ENCODE data around the gene SPAG16. TPM values are rescaled to one million over a fixed set of nuclear protein-coding genes. Genes with fewer than 3 reads are reported as not detected.

The SPAG16 gene
- total RNA-seq, 1 experiment from 2014 or later: 30.0 TPM

DNA sequence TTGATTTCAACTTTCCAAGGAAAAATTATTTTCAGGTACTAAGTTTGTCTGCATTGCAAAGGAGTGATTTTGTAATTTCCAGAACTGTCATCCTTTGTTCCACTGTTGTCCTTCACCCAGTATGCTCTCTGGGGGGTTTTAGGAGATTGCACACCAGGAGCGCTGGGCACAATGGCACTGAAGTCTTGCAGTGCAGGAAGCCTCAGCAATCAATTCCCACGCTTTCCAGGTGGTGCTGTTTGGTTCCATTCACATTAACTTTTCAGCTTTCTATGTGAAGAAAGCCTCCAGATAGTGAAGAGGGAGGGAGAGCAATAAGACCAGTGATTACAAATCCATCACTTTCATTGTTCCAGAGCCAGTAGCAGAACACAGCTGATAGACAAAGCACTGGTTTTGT lies 782.6 kb downstream of the SPAG16 start:
- no peak for DNase-seq
- BruUV-seq (replicated peaks): no TSS peak
- intact Hi-C loops (cut with micrococcal nuclease; ENCODE audit: unreplicated experiment): no loop called here
- H4K20me1 ChIP-seq (ENCODE audit: insufficient read depth): no peaks in the 10 kb centered on the region
- TF ChIP-seq EZH2 (IDR thresholded peaks at IDR 0.05; ENCODE audit: low read depth) (no peak), CTCF (conservative IDR thresholded peaks at IDR 0.05) (no peak)
- no peak overlapping the region for H3K4me3 ChIP-seq
- no peaks in the 10 kb centered on the region for H3K9me2 ChIP-seq (ENCODE audit: insufficient read depth)
- ChIA-PET POLR2A (ENCODE audit: unreplicated experiment) (no interaction called here), CTCF (no interaction called here)
- no peak overlapping the region for H3K4me2 ChIP-seq
- no peaks in the 10 kb centered on the region for H3K36me3 ChIP-seq (ENCODE audit: low read depth)
- H3K27me3 ChIP-seq (ENCODE audit: insufficient read depth, low read depth): no peaks in the 10 kb centered on the region
- H3K9me3 ChIP-seq (ENCODE audit: insufficient read depth, low read depth): no peaks in the 10 kb centered on the region
- H3K4me1 ChIP-seq (replicated peaks; ENCODE audit: insufficient read depth): peaks cover 11% of the 10 kb centered on the region
- no peaks in the 10 kb centered on the region for H3K79me2 ChIP-seq (ENCODE audit: low read depth)
- peaks cover 10% of the 10 kb centered on the region; the same call in 1 of the 2 replicates for H3F3A ChIP-seq (ENCODE audit: insufficient read depth, low read depth)
- H3K27ac ChIP-seq: no peak overlapping the region
- H2AFZ ChIP-seq: no peak overlapping the region

DNA sequence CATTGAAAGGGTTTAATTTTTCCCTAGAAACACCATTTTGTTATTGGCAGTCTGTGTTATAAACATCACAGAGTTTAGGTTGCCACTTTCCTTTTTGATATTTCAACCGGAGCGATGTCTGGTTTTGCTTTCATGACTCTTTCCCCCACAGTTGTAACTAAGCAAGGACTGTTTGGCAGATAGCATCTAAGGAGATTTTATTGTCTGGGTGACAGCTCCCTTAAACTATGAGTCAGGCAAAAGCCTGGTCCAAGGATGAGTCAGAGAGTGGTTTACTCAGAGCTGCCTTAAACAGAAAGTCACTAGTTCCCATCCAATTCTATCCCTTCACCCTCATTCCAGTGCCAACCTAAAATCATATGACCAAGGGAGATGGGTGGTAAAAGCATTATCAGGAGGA lies 785.0 kb downstream of the SPAG16 start:
- H2AFZ ChIP-seq: no peak overlapping the region
- H3K79me2 ChIP-seq (ENCODE audit: low read depth): no peaks in the 10 kb centered on the region
- BruUV-seq (replicated peaks): no TSS peak
- H3K27ac ChIP-seq: peak overlapping the region; percentile 13; the same call in 1 of the 2 replicates
- H4K20me1 ChIP-seq (ENCODE audit: insufficient read depth): no peaks in the 10 kb centered on the region
- peak overlapping the region; percentile 53 for H3K4me2 ChIP-seq
- CTCF ChIA-PET: interaction anchor here (0.7 kb wide), 1 partner anchor 14 kb away, joined by 6 read pairs; no protein-coding TSS in a partner anchor
- H3K4me3 ChIP-seq: peak overlapping the region; percentile 15; the same call in 1 of the 2 replicates
- H3K9me3 ChIP-seq (ENCODE audit: insufficient read depth, low read depth): no peaks in the 10 kb centered on the region
- H3K27me3 ChIP-seq (ENCODE audit: insufficient read depth, low read depth): no peaks in the 10 kb centered on the region
- peak; percentile 65 to 92 for DNase-seq
- intact Hi-C loops (cut with micrococcal nuclease; ENCODE audit: unreplicated experiment): loop anchor here (1.0 to 2.0 kb wide), 4 partner anchors 34 to 309 kb away; no protein-coding TSS in a partner anchor
- peaks cover 3% of the 10 kb centered on the region; the same call in 1 of the 2 replicates for H3K9me2 ChIP-seq (ENCODE audit: insufficient read depth)
- TF ChIP-seq EZH2 (IDR thresholded peaks at IDR 0.05; ENCODE audit: low read depth): no peak
- TF ChIP-seq CTCF (conservative IDR thresholded peaks at IDR 0.05): no peak
- POLR2A ChIA-PET (ENCODE audit: unreplicated experiment): interaction anchor here (0.7 to 0.8 kb wide), 3 partner anchors 48 to 140 kb away, joined by 4 to 12 read pairs (median 5); no protein-coding TSS in a partner anchor
- H3K36me3 ChIP-seq (ENCODE audit: low read depth): no peaks in the 10 kb centered on the region
- H3K4me1 ChIP-seq (replicated peaks; ENCODE audit: insufficient read depth): peaks cover 11% of the 10 kb centered on the region
- peaks cover 10% of the 10 kb centered on the region; the same call in 1 of the 2 replicates for H3F3A ChIP-seq (ENCODE audit: insufficient read depth, low read depth)

GRCh38 chr2:214075456-214075855 lies 791.2 kb downstream of the SPAG16 start:
- no peaks in the 10 kb centered on the region for H3K36me3 ChIP-seq (ENCODE audit: low read depth)
- no peak overlapping the region for H3K4me2 ChIP-seq
- H3K4me1 ChIP-seq (replicated peaks; ENCODE audit: insufficient read depth): 0 out of 2 replicates have a peak, but pooled peaks cover 10% of the 10 kb centered on the region
- peaks cover 3% of the 10 kb centered on the region; the same call in 1 of the 2 replicates for H3K9me2 ChIP-seq (ENCODE audit: insufficient read depth)
- ChIA-PET CTCF (no interaction called here), POLR2A (ENCODE audit: unreplicated experiment) (no interaction called here)
- no peaks in the 10 kb centered on the region for H3K9me3 ChIP-seq (ENCODE audit: insufficient read depth, low read depth)
- no peak overlapping the region for H3K4me3 ChIP-seq
- no peak overlapping the region for H2AFZ ChIP-seq
- BruUV-seq (replicated peaks): no TSS peak
- no peaks in the 10 kb centered on the region for H3K79me2 ChIP-seq (ENCODE audit: low read depth)
- intact Hi-C loops (cut with micrococcal nuclease; ENCODE audit: unreplicated experiment): no loop called here
- DNase-seq: no peak
- H4K20me1 ChIP-seq (ENCODE audit: insufficient read depth): no peaks in the 10 kb centered on the region
- no peaks in the 10 kb centered on the region for H3K27me3 ChIP-seq (ENCODE audit: insufficient read depth, low read depth)
- H3F3A ChIP-seq (ENCODE audit: insufficient read depth, low read depth): no peaks in the 10 kb centered on the region
- no peak overlapping the region for H3K27ac ChIP-seq
- TF ChIP-seq EZH2 (IDR thresholded peaks at IDR 0.05; ENCODE audit: low read depth): no peak
- no peak for TF ChIP-seq CTCF (conservative IDR thresholded peaks at IDR 0.05)

Measured in PC-9 (cell line).